Smooth muscle cell of the umbilical artery (primary cell): ENCODE data around the gene KRTAP5-6. TPM values are rescaled to one million over a fixed set of nuclear protein-coding genes. Genes with fewer than 3 reads are reported as not detected.

ENCODE experiments used
- total RNA-seq: library from RNA; depleted of rRNA; stranded (reverse); fragments of >200 nt; gene quantifications from 2 replicates; pipeline ENCODE4 v1.2.3, GENCODE V29; 2014

Gene KRTAP5-6
- total RNA-seq, result not detected in 2 replicates

GRCh38 chr11:1696608-1697570 is at the start of gene KRTAP5-6:
TSS of gene KRTAP5-6 (plus strand) at chr11:1697195. CDS start at chr11:1697246, 51 bp downstream.

Other genes with a start within 250 kb of the KRTAP5-6 start
- gene MOB2, start 210.4 kb upstream of the KRTAP5-6 start, total RNA-seq, result 15.5 and 16.3 TPM in 2 replicates
- gene DUSP8, start 124.9 kb upstream of the KRTAP5-6 start, total RNA-seq, result 0.59 and 1.3 TPM in 2 replicates
- gene KRTAP5-1, start 111.9 kb upstream of the KRTAP5-6 start, total RNA-seq, result not detected in 2 replicates
- not detected in 2 replicates for gene KRTAP5-2, start 98.9 kb upstream of the KRTAP5-6 start, total RNA-seq
- gene KRTAP5-3, start 88.7 kb upstream of the KRTAP5-6 start, total RNA-seq, result not detected in 2 replicates
- gene KRTAP5-4, start 75.1 kb upstream of the KRTAP5-6 start, total RNA-seq, result not detected in 2 replicates
- not detected in 2 replicates for gene KRTAP5-5, start 67.4 kb upstream of the KRTAP5-6 start, total RNA-seq
- 1.0 and 1.5 TPM in 2 replicates for gene IFITM10, start 53.4 kb downstream of the KRTAP5-6 start, total RNA-seq
- 263 and 424 TPM in 2 replicates for gene CTSD, start 66.7 kb downstream of the KRTAP5-6 start, total RNA-seq
- not detected in 2 replicates for gene SYT8, start 137.8 kb downstream of the KRTAP5-6 start, total RNA-seq
- gene TNNI2, start 141.8 kb downstream of the KRTAP5-6 start, total RNA-seq, result not detected in 2 replicates
- gene LSP1, start 155.9 kb downstream of the KRTAP5-6 start, total RNA-seq, result 2.0 and 2.7 TPM in 2 replicates
- not detected in 2 replicates for gene PRR33, start 194.7 kb downstream of the KRTAP5-6 start, total RNA-seq
- gene TNNT3, start 222.5 kb downstream of the KRTAP5-6 start, total RNA-seq, result not detected in 2 replicates